GM19238 (cell line): Measurements from ENCODE around the gene ST8SIA4.
"Not testable (repeated sequence)": the region's sequence is repeated elsewhere in the genome, so short reads cannot be mapped to it uniquely, and the experiment has no call there.

Experiments used
- DNase-seq: peaks from one replicate; pipeline ENCODE4 v3.0.0; 2011; ENCODE audit warnings: low spot score; ENCODE audit not compliant: insufficient read length

Gene ST8SIA4

GRCh38 chr5:100788417-100788816, 114.7 kb downstream of the ST8SIA4 start:
- no peak for DNase-seq

- DNase-seq = no peak
Observed at GRCh38 chr5:100787648-100788047, 115.4 kb downstream of the ST8SIA4 start.

GRCh38 chr5:100785536-100785935, 117.5 kb downstream of the ST8SIA4 start:
- DNase-seq = not testable (repeated sequence)

GRCh38 chr5:100780376-100780870, 122.7 kb downstream of the ST8SIA4 start:
- DNase-seq = no peak

- DNase-seq = no peak
Observed at GRCh38 chr5:100779669-100780375, 123.3 kb downstream of the ST8SIA4 start.

- DNase-seq = no peak
Observed at GRCh38 chr5:100777680-100778300, 125.3 kb downstream of the ST8SIA4 start.

DNA sequence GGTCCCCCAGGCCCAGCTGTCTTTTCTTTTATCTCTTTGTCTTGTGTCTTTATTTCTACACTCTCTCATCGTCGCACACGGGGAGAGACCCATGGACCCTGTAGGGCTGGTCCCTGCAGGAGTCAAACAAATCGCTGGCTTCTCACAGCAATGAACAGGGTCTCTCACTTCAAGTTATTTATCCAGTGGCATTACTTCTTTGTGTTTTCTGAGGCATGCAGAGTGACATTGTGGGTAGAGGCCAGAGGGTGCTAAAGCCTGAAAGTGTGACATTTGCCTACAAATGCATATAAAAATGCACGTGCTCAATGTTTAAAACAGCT, 127.6 kb downstream of the ST8SIA4 start:
- no peak for DNase-seq

DNA sequence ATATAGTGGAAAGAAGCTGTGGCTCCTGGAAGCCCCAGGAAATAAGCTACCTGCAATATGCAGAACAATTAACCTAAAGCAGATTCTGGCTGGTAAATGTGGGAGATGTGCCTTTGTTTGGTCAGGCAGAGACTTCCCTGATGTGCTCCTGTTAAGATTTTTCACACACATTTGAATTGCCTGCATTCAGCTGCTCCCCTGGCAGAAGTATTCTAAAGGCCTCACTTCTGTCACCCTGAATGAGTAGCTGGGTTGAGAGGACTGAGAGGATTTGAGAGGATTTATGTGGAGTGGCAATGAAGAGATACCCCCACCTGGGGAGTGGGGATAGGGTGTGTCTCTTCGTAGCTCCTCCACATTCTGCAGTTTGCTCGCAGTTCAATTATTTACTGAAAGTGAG, 130.5 kb downstream of the ST8SIA4 start:
- DNase-seq = no peak

- DNase-seq = no peak
Observed at GRCh38 chr5:100772006-100772405, 131.1 kb downstream of the ST8SIA4 start.

- no peak for DNase-seq
Observed at GRCh38 chr5:100771181-100771580, 131.9 kb downstream of the ST8SIA4 start.

DNA sequence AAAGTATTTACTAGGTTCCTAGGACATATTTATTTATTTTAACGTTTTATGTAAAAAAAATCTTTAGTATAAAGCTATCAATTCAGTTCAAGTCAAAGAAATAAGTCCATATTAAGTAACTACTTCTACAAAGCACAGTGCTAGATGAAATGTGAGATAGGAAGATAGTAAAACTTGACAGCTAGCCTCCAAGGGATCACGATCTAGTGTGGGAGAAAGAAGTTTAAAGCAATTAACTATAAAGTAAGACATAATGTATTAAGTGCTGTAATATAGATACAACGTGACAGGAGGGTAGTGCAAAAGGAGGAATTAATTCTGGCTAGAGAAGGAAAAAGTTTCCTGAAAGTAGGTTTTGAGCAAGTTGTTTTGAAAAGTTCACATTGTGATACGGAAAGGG, 134.9 kb downstream of the ST8SIA4 start:
- DNase-seq = no peak

DNA sequence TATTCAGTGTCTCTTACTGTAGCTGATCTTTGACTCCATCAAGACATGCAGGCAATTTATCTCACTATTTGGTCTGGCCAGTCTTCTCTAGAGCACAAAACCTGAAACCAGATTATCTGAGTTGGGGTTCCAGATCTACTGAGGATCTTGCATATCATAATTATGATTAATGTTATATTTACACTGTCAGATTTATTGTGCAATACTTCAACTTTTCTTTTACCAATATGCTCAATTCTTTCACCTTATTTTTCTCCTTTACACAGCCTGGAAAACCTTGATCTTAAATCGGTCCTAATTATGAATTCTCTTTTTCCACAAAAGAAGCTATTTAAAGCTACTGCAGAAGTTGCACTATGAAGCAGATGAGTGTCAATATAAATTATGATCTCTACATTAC, 140.1 kb downstream of the ST8SIA4 start:
- DNase-seq = no peak

- no peak for DNase-seq
Observed at GRCh38 chr5:100762108-100762507, 141.0 kb downstream of the ST8SIA4 start.

- no peak for DNase-seq
Observed at GRCh38 chr5:100761192-100761591, 141.9 kb downstream of the ST8SIA4 start.

- no peak for DNase-seq
Observed at GRCh38 chr5:100760688-100761087, 142.4 kb downstream of the ST8SIA4 start.

DNA sequence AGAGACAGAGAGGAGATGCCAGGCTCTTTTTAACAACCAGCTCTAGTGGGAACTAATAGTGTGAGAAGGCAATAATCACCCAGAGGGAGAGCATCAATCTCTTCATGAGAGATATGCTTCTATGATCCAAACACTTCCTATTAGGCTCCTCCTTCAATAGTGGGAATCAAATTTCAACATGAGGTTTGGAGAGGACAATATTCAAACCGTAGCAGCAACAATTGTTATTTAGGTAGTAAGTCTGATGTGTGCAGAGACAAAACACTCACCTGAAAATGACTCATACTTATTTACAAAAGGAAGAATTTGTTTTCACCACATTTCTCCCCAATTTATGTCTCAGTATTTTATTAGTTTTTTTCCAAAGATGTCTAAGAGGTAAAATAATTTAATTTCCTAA, 144.3 kb downstream of the ST8SIA4 start:
- no peak for DNase-seq

GRCh38 chr5:100758306-100758705, 144.8 kb downstream of the ST8SIA4 start:
- DNase-seq = no peak

GRCh38 chr5:100757618-100758017, 145.5 kb downstream of the ST8SIA4 start:
- no peak for DNase-seq
